GM21576 (cell line): ENCODE data around the gene FBXL13.
A peak's percentile ranks its signal among the peaks of the same experiment; 100 is the strongest.
"Not testable (repeated sequence)": the region's sequence is repeated elsewhere in the genome, so short reads cannot be mapped to it uniquely, and the experiment has no call there.

Source experiments
- ATAC-seq: cut with Tn5 transposase; IDR thresholded peaks from one replicate; pipeline ENCODE4 v1.9.1; 2021; ENCODE audit warnings: mild to moderate bottlenecking, moderate library complexity; ENCODE audit not compliant: unreplicated experiment

Gene FBXL13

DNA sequence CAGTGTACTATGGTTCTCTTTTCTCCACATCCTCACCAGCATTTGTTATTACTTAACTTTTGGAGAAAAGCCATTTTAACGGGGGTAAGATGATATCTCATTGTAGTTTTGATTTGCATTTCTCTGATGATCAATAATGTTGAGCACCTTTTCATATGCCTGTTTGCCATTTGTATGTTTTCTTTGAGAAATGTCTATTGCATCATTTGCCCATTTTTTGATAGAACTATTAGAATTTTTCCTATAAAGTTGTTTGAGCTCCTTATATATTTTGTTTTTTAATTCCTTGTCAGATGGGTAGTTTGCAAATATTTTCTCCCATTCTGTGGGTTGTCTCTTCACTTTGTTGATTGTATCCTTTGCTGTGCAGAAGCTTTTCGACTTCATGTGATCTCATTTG, 172.5 kb downstream of the FBXL13 start:
- ATAC-seq: not testable (repeated sequence)

DNA sequence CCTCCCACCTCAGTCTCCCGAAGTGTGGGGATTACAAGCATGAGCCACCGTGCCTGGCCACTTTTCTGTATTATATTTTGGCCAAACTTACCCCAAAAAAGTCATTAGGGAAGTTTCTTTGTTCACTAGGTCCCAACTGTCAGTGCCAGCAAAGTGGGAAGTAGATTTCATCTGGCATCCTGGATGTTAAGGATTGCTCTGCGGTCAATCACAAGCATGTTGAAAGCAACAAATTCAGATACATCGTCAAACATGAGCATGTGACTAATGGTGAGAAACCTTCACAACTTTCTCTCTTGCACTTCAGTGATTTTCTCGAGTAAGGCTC, 176.1 kb downstream of the FBXL13 start:
- ATAC-seq: no peak

DNA sequence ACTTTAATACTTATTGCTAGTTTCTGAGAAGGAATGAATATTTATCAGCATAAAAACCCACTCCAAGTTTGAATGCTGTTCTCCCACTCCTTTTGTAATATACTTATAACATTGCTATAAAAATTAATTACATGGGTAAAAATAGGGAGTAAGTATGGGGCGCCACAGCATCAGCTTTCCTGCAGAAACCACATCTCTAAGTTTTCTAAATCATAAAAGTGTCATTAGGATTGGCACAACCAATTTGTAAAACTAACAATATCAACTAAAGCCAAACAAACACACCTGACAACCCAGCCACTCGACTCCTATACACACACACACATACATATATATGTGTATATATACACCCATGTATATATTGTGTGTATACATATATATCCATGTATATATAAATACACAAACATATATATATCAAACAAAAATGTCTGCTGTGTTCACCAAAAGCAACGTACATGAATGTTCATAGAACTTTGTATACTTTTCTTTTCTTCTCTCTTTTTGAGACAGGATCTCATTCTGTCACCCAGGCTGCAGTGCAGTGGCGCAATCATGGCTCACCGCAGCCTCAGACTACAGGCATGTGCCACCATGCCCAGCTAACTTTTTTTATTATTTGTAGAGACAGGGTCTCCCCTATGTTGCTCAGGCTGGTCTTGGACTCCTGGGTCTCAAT, 176.6 kb downstream of the FBXL13 start:
- ATAC-seq: no peak

- ATAC-seq: no peak
Observed at GRCh38 chr7:102897211-102897631, 177.4 kb downstream of the FBXL13 start.

DNA sequence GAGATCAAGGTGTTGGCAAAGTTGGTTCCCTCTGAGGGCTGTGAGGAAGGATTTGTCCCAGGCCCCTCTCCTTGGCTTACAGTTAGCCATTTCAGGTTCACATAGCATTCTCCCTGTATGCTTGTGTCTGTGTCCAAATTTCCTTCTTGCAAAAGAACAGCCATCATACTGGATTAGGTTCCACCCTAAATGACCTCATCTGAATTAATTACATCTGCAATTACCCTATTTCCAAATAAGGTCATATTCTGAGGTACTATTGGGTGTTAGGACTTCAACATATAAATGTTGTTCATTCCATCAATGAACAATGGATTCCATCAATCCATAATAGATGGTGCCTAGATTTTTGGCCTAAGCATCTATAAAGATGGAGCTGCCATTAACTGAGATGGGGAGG, 178.0 kb downstream of the FBXL13 start:
- ATAC-seq: no peak

GRCh38 chr7:102895602-102896001, 179.0 kb downstream of the FBXL13 start:
- ATAC-seq: no peak

- ATAC-seq: no peak
Observed at GRCh38 chr7:102892631-102893278, 181.8 kb downstream of the FBXL13 start.

- no peak for ATAC-seq
Observed at GRCh38 chr7:102891693-102892261, 182.8 kb downstream of the FBXL13 start.

GRCh38 chr7:102890971-102891692, 183.5 kb downstream of the FBXL13 start:
- no peak for ATAC-seq

DNA sequence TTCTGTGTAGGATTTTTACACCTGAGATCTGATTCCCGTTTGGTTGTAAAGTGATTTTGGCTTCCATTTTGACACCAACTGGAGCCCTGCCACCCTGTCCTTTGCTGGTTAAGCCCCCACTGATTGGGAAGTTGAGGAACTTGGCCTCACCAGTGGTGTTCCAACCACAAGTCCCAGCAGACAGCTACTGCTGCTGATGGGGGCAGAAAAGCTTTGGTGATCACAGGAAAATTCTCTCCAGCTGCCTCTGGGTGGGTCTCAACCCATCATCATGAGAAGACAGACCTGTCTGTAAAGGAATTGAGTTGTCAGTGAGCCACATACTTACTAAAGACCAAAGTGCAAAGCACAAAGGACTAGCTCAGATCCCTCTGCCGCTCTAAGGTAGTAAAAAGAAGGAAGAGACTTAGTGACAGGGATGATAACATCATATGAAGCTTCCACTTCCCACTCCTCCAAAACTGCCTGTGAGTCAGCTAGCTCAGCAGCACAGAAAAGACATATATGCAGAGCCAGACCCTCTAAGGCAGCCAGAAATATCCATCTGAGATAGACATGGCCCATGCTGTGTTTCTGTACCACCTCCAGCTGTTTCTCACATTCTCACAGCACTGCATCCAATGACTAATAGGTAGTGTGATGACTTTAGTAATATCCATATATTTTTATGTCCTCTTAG, 184.2 kb downstream of the FBXL13 start:
- ATAC-seq: no peak

DNA sequence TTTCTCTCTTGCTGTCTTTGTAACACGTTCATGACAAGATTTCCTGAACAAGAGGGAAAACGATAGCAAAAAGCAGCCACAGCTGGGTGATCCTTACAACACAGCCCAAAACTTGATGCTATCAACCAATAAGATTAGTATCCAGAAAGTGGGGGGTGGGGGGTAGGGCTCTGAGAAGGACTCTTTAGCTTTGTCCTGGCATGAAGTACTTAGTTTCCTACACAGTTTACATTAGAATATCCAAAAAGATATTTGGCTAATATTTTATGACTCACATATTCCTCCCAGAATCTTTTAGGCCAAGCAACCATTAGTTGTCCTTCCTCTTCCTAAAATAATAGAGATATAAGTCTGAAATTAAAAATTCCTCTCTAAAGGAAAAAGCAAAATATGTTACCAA, 184.7 kb downstream of the FBXL13 start:
- no peak for ATAC-seq

GRCh38 chr7:102888561-102889233, 185.9 kb downstream of the FBXL13 start:
- no peak for ATAC-seq

- no peak for ATAC-seq
Observed at GRCh38 chr7:102883098-102883860, 191.3 kb downstream of the FBXL13 start.

GRCh38 chr7:102875700-102876295, 198.8 kb downstream of the FBXL13 start:
- no peak for ATAC-seq

DNA sequence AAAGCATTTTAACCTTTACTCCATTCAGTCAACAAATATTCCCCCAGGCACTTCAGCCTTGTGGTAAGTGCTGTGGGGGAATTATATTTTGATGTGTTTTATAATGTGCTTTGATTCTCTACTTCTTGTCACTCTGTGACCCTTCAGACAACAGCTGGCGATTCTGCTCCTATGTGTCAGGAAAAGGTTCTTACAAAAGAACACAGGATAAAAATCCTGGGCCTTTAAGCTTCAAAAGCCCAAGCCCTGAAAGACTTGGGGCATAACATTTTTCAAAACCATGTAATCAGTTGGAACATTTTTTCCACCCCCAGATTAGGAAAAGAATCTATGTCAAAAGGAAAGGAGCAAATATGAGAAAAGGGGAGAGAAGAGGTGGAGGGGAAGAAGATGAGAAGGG, 199.6 kb downstream of the FBXL13 start:
- ATAC-seq: no peak

DNA sequence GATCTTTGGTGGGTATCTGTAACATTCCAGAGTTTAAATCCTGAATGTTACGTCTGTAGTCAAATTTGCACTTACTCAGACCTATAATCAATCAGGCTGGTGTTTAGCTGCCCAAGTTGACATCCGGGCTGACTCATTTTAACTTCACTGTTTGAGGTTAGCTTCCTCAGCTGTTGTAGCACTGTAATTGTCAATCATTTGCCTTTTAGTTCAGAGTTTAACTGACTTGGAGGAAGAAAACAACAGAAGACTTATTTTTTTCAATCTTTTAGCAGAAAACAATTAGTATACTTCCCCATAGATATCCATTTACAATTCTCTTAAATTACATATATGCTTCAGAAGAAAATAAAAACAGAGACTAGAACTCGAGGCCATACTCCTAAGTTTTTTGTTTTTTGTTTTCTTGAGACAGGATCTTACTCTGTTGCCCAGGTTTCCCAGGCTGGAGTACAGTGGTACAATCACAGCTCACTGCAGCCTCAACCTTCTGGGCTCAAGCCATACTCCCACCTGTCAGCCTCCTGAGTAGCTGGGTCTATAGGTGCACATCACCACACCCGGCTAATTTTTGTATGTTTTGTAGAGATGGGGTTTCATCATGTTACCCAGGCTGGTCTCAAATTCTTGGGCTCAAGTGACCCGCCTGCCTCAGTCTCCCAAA, 200.3 kb downstream of the FBXL13 start:
- ATAC-seq: peak; percentile 98

- ATAC-seq: peak; percentile 10
Observed at GRCh38 chr7:102873470-102874165, 201.0 kb downstream of the FBXL13 start.

DNA sequence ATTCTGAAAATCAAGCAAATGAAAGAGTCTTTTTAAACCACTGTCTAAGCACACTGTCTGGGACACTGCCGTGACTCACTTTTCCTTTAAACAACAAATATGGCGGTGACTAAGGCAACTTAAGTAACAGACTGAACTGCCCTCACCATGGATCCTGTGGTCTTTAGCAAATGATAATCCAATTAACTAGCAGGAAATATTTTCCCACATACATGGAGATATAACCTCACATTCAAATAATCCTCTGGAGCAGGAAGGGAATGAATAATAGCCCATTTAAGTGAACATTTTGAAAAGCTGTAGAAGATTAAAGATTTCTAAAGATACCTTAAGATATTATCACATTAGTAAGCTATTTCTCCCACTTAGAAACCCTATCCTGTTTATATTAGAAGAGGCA, 202.1 kb downstream of the FBXL13 start:
- no peak for ATAC-seq
